ENCODE measurements around the gene LY86.

DNA sequence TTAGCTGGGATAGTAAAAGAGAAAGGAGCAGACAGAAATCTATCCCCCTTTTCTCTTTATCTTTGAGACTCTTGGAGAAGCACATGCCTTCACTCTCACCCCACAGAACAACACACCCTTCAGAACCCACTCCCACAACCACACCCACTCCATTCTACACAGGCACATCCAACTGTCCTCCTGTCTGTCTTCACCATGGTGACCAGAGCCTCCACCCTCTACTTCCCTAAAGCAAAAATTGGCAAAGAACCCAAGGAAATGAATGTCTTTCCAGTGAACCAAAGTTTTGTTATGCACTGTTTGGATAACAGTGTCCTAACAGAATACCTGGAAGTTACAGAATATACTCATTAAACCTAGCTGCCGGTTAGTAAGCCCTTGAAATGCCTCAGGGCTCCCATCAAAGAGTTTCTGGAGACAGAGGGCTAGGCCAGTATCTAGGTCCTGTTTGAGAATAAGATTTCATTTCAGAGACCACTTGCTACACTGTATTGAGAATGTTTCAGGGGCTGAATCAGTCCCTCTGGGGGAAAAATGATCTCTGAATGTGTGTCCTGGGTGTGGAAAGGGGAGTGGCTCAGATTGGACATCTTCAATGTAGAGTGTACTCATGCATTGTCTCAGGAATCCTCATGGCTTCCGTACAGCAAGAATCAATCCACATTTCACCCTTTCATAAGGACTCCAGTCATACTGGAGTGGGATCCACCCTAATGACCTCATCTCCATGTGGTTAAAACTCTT, 101.1 kb downstream of the LY86 start:
- TF ChIP-seq, protein P1, sequence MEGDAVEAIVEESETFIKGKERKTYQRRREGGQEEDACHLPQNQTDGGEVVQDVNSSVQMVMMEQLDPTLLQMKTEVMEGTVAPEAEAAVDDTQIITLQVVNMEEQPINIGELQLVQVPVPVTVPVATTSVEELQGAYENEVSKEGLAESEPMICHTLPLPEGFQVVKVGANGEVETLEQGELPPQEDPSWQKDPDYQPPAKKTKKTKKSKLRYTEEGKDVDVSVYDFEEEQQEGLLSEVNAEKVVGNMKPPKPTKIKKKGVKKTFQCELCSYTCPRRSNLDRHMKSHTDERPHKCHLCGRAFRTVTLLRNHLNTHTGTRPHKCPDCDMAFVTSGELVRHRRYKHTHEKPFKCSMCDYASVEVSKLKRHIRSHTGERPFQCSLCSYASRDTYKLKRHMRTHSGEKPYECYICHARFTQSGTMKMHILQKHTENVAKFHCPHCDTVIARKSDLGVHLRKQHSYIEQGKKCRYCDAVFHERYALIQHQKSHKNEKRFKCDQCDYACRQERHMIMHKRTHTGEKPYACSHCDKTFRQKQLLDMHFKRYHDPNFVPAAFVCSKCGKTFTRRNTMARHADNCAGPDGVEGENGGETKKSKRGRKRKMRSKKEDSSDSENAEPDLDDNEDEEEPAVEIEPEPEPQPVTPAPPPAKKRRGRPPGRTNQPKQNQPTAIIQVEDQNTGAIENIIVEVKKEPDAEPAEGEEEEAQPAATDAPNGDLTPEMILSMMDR (IDR thresholded peaks at IDR 0.05), result no peak
- no peak for TF ChIP-seq POLR2A (IDR thresholded peaks at IDR 0.05)

Measured in testis (tissue), 2 donors.